Keratinocyte (primary cell): ENCODE data around the gene CACNA2D4. TPM values are rescaled to one million over a fixed set of nuclear protein-coding genes. Genes with fewer than 3 reads are reported as not detected.

Experiments
- DNase-seq: peaks from one replicate; pipeline ENCODE4 v3.0.0-alpha.2; 2011; ENCODE audit warnings: low read depth, missing footprints, low spot score
- FAIRE-seq: peaks from 2 replicates; lab custom pipeline; 2011; peaks lifted over from hg19 to GRCh38; lab: Jason Lieb, UNC
- H2AFZ ChIP-seq: 2 replicates; pipeline ENCODE4 v1.6.0; 2012; ENCODE audit warnings: low read length, control low read depth, inconsistent platforms; ENCODE audit not compliant: control insufficient read depth
- H3K27ac ChIP-seq: 2 replicates; pipeline ENCODE4 v1.5.1; 2011; ENCODE audit warnings: low read length; ENCODE audit not compliant: control insufficient read depth, insufficient read depth
- H3K27me3 ChIP-seq: 3 replicates; pipeline ENCODE4 v1.6.0; 2011; ENCODE audit warnings: low read length; ENCODE audit not compliant: control insufficient read depth, insufficient read depth; ENCODE audit errors: extremely low read depth
- H3K36me3 ChIP-seq, 2 experiments: 2 replicates in 1 of 2; 3 replicates in 1 of 2; pipeline ENCODE4 v1.5.1; 2011; ENCODE audit warnings: low read length in 2 of 2, mild to moderate bottlenecking in 1 of 2; ENCODE audit not compliant: control insufficient read depth in 2 of 2, insufficient read depth in 2 of 2; ENCODE audit errors: extremely low read depth in 1 of 2
- H3K4me1 ChIP-seq: 3 replicates; pipeline ENCODE4 v1.5.1; 2011; ENCODE audit warnings: low read length; ENCODE audit not compliant: control insufficient read depth, insufficient read depth; ENCODE audit errors: extremely low read depth
- H3K4me2 ChIP-seq: 3 replicates; pipeline ENCODE4 v1.6.0; 2011; ENCODE audit warnings: low read depth, low read length; ENCODE audit not compliant: control insufficient read depth, insufficient read depth; ENCODE audit errors: extremely low read depth
- H3K4me3 ChIP-seq, 3 experiments: fragments of 200-600 bp in 1 of 3; sonication (generic) in 1 of 3; 2 replicates in 2 of 3; 3 replicates in 1 of 3; pipeline ENCODE4 v1.5.1; 2011 to 2016; ENCODE audit warnings: low read length in 3 of 3, mild to moderate bottlenecking in 3 of 3, control low read depth in 2 of 3, inconsistent platforms in 1 of 3, low read depth in 1 of 3, mixed read lengths in 1 of 3, mixed run types in 1 of 3, moderate library complexity in 1 of 3; ENCODE audit not compliant: control insufficient read depth in 2 of 3, insufficient read depth in 2 of 3; ENCODE audit errors: extremely low read depth in 1 of 3
- H3K79me2 ChIP-seq: 2 replicates; pipeline ENCODE4 v1.6.0; 2012; ENCODE audit warnings: low read length; ENCODE audit not compliant: control insufficient read depth, insufficient read depth
- H3K9ac ChIP-seq: 3 replicates; pipeline ENCODE4 v1.6.0; 2011; ENCODE audit warnings: low read length; ENCODE audit not compliant: control insufficient read depth, insufficient read depth; ENCODE audit errors: extremely low read depth
- H3K9me1 ChIP-seq: 3 replicates; pipeline ENCODE4 v1.6.0; 2011; ENCODE audit warnings: low read length; ENCODE audit not compliant: control insufficient read depth, insufficient read depth; ENCODE audit errors: extremely low read depth
- H3K9me3 ChIP-seq: 2 replicates; pipeline ENCODE4 v1.5.1; 2012; ENCODE audit warnings: low read depth, low read length; ENCODE audit not compliant: control insufficient read depth
- H4K20me1 ChIP-seq: 3 replicates; pipeline ENCODE4 v1.6.0; 2011; ENCODE audit warnings: low read length; ENCODE audit not compliant: control insufficient read depth, insufficient read depth; ENCODE audit errors: extremely low read depth
- EZH2 ChIP-seq: IDR thresholded peaks from one replicate; pipeline ENCODE4 v1.6.1; 2012; ENCODE audit warnings: inconsistent platforms, mild to moderate bottlenecking, low read length, moderate library complexity
- dilution Hi-C: fragments of 300-500 bp; cut with MboI; formaldehyde crosslinking; loops from one replicate; pipeline ENCODE4 v1.7.0; 2020; ENCODE audit warnings: low sequenced_read_pairs; ENCODE audit not compliant: extremely low pct_ligation_motif_present
- polyA plus RNA-seq, 5 experiments: library from polyadenylated mRNA; depleted of rRNA in 3 of 5; stranded (reverse) in 3 of 5; stranded (forward) in 1 of 5; unstranded in 1 of 5; fragments of >200 nt; gene quantifications; 1 replicate in 1 of 5; 2 replicates in 3 of 5; 3 replicates in 1 of 5; pipeline versions ENCODE4 v1.2.1 to v1.2.3, GENCODE V29; 2011 to 2012; ENCODE audit warnings: missing spikeins in 2 of 5, low read depth in 1 of 5, low replicate concordance in 1 of 5
- TF ChIP-seq, protein P1 (sequence below), 3 experiments: IDR thresholded peaks in 1 of 3; conservative IDR thresholded peaks in 1 of 3; optimal IDR thresholded peaks in 1 of 3; 2 replicates in 2 of 3; 3 replicates in 1 of 3; pipeline versions ENCODE3 to v1.5.1; 2011; ENCODE audit warnings: low read length in 3 of 3, mild to moderate bottlenecking in 3 of 3, moderate library complexity in 2 of 3, control low read depth in 1 of 3, inconsistent platforms in 1 of 3; ENCODE audit not compliant: insufficient read depth in 2 of 3; ENCODE audit errors: extremely low read depth in 1 of 3

The CACNA2D4 gene
- polyA plus RNA-seq, 1 donor (not counting 4 experiments of a cell fraction or from before 2014, with no cell fraction given): 0.09 TPM

DNA sequence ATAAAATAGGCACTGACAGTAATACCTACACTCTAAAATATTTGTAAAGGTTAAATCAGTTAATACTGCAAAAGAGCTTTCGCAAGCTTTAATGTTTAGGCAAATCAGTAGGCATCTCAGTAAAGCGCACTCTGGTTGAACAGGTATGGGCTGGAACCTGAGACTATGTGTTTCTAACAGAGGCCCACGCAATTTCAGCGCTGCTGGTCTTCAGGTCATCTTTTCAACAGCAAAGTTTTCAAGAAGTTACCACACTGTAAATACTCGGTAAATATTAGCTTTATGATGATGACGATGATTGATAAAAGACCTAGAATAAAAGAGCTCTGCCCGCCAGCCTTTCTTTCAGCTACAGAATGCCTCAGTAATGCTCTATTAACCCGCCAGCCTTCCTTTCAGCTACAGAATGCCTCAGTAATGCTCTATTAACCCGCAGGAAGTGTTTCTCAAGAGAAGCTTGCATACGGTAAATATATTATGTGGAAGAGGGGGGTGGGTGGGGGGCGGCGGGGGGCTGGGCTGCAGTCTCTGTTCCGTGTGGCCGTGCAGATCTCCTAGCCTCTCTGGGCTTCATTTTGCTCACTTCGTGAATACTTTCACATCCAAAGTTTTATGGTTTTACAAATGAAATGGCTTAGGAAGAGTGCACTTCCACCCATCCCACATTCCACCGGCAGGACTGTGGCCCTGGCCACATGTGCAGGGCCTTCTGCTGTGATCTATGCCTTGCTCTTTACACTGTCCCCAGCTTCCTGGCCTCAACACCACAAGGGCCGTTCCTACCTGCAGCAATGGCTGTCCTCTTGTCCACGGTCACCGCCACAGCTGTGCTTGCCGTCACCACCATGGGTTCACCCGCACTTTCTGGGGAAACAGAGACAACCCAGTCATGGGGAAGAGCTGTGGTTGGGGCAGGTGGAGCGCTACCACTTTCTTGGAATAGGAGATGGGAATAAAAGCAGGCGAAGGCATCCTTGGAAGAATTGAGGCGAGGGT, 78.2 kb downstream of the CACNA2D4 start:
- Histone ChIP-seq H3K4me2 (no peak overlapping the region), H3K9ac (no peak overlapping the region), H3K9me3 (no peaks in the 10 kb centered on the region), H3K9me1 (no peaks in the 10 kb centered on the region), H3K36me3 (no peaks in the 10 kb centered on the region), H4K20me1 (no peaks in the 10 kb centered on the region), H3K79me2 (no peaks in the 10 kb centered on the region), H3K4me3 (no peak overlapping the region), H2AFZ (no peak overlapping the region), H3K4me1 (no peaks in the 10 kb centered on the region), H3K27ac (no peak overlapping the region), H3K27me3 (peaks cover 33% of the 10 kb centered on the region)
- DNase-seq (no peak), FAIRE-seq (no peak)
- TF ChIP-seq, protein P1, sequence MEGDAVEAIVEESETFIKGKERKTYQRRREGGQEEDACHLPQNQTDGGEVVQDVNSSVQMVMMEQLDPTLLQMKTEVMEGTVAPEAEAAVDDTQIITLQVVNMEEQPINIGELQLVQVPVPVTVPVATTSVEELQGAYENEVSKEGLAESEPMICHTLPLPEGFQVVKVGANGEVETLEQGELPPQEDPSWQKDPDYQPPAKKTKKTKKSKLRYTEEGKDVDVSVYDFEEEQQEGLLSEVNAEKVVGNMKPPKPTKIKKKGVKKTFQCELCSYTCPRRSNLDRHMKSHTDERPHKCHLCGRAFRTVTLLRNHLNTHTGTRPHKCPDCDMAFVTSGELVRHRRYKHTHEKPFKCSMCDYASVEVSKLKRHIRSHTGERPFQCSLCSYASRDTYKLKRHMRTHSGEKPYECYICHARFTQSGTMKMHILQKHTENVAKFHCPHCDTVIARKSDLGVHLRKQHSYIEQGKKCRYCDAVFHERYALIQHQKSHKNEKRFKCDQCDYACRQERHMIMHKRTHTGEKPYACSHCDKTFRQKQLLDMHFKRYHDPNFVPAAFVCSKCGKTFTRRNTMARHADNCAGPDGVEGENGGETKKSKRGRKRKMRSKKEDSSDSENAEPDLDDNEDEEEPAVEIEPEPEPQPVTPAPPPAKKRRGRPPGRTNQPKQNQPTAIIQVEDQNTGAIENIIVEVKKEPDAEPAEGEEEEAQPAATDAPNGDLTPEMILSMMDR (optimal IDR thresholded peaks at IDR 0.05 in 1 of 3, IDR thresholded peaks at IDR 0.05 in 1 of 3, conservative IDR thresholded peaks at IDR 0.05 in 1 of 3; ENCODE audit: extremely low read depth in 1 of 3, insufficient read depth in 2 of 3, low read length in 3 of 3): no peak
- TF ChIP-seq EZH2: no peak
- dilution Hi-C loops: no loop called here

DNA sequence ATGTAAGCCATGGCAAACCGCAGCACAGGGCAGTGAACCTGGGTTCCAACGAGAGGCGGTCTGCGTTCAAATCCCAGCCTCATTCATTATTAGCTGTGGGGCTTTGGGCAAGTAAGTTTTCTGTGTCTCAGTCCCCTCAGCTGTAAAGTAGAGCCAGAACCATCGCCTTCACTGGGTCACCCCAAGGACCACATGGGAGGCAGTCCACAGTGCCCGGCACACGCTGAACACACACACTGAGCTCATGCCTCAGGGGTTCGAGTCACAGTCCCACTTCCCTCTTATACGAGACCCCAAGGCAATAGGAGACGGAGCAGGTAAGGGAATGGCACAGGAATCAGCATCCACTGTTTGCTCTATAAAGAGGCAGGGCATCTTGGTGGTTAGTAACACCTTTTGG, 79.0 kb downstream of the CACNA2D4 start:
- no peak overlapping the region for H3K4me2 ChIP-seq
- no peaks in the 10 kb centered on the region for H3K9me3 ChIP-seq
- no peak for DNase-seq
- H3K36me3 ChIP-seq: no peaks in the 10 kb centered on the region
- H4K20me1 ChIP-seq: no peaks in the 10 kb centered on the region
- peaks cover 27% of the 10 kb centered on the region for H3K27me3 ChIP-seq
- H3K4me1 ChIP-seq: no peaks in the 10 kb centered on the region
- H3K9ac ChIP-seq: no peak overlapping the region
- H3K27ac ChIP-seq: no peak overlapping the region
- no peaks in the 10 kb centered on the region for H3K79me2 ChIP-seq
- TF ChIP-seq, protein P1 (optimal IDR thresholded peaks at IDR 0.05 in 1 of 3, IDR thresholded peaks at IDR 0.05 in 1 of 3, conservative IDR thresholded peaks at IDR 0.05 in 1 of 3; ENCODE audit: extremely low read depth in 1 of 3, insufficient read depth in 2 of 3, low read length in 3 of 3): no peak
- no peak for TF ChIP-seq EZH2
- no peaks in the 10 kb centered on the region for H3K9me1 ChIP-seq
- H3K4me3 ChIP-seq: no peak overlapping the region
- no peak for FAIRE-seq
- dilution Hi-C loops: no loop called here
- H2AFZ ChIP-seq: no peak overlapping the region
